Naive thymus-derived CD4-positive, alpha-beta T cell (primary cell): ENCODE results near the gene NEURL1B. TPM values are rescaled to one million over a fixed set of nuclear protein-coding genes. Genes with fewer than 3 reads are reported as not detected.

Experiments used
- ATAC-seq: fragments of 150-1000 bp; cut with Tn5 transposase; 2 replicates; pipeline ENCODE4 v1.10.0; 2021; ENCODE audit warnings: mild to moderate bottlenecking, moderate library complexity
- CTCF ChIA-PET: fragments of 350-600 bp; sonication (Branson Sonifier 250); formaldehyde crosslinking; loops from one replicate; lab custom pipeline; 2021; ENCODE audit warnings: antibody characterized with exemption; lab: Charles Lee
- POLR2A ChIA-PET: fragments of 350-600 bp; sonication (Branson Sonifier 250); formaldehyde crosslinking; loops from one replicate; lab custom pipeline; 2021; ENCODE audit warnings: antibody characterized with exemption, inconsistent platforms; lab: Charles Lee
- DNase-seq, 9 donors: peaks; one replicate each; pipeline versions ENCODE4 v3.0.0 to v3.0.0-alpha.2; 2020 to 2022; ENCODE audit warnings: mixed read lengths in 1 of 9
- H3K27ac ChIP-seq: one replicate; pipeline ENCODE4 v1.7.0; 2013; ENCODE audit warnings: mild to moderate bottlenecking, low read depth, low read length, moderate library complexity
- H3K27me3 ChIP-seq, 2 donors: one replicate each; pipeline ENCODE4 v1.7.0; 2013; ENCODE audit warnings: low read length in 2 of 2, mild to moderate bottlenecking in 2 of 2, moderate library complexity in 2 of 2; ENCODE audit not compliant: control insufficient read depth in 2 of 2, insufficient read depth in 2 of 2
- H3K36me3 ChIP-seq, 3 experiments: 1 replicate in 2 of 3; 2 replicates in 1 of 3; pipeline ENCODE4 v1.7.0; 2013; ENCODE audit warnings: low read length in 3 of 3, mild to moderate bottlenecking in 3 of 3, moderate library complexity in 1 of 3; ENCODE audit not compliant: insufficient read depth in 3 of 3, control insufficient read depth in 2 of 3
- H3K4me1 ChIP-seq, 2 donors: one replicate each; pipeline ENCODE4 v1.7.0; 2013; ENCODE audit warnings: low read length in 2 of 2, mild to moderate bottlenecking in 2 of 2, moderate library complexity in 1 of 2; ENCODE audit not compliant: control insufficient read depth in 2 of 2, insufficient read depth in 2 of 2
- H3K4me3 ChIP-seq: 2 replicates; pipeline ENCODE4 v1.7.0; 2013; ENCODE audit warnings: mild to moderate bottlenecking, low read length
- H3K9me3 ChIP-seq, 3 experiments: 1 replicate in 2 of 3; 2 replicates in 1 of 3; pipeline ENCODE4 v1.7.0; 2013; ENCODE audit warnings: low read length in 3 of 3; ENCODE audit not compliant: control insufficient read depth in 2 of 3
- H3K27ac Mint-ChIP-seq, 9 donors: one replicate each; pipeline ENCODE4 v1.8.0; 2020 to 2022; ENCODE audit warnings: mixed read lengths in 9 of 9, mild to moderate bottlenecking in 8 of 9, moderate library complexity in 5 of 9, inconsistent platforms in 2 of 9
- H3K27me3 Mint-ChIP-seq, 5 donors: one replicate each; pipeline ENCODE4 v1.8.0; 2021 to 2022; ENCODE audit warnings: mixed read lengths in 5 of 5, mild to moderate bottlenecking in 1 of 5
- H3K36me3 Mint-ChIP-seq, 5 donors: one replicate each; pipeline ENCODE4 v1.8.0; 2020 to 2022; ENCODE audit warnings: mixed read lengths in 5 of 5, mild to moderate bottlenecking in 3 of 5, inconsistent platforms in 1 of 5
- H3K4me1 Mint-ChIP-seq, 7 donors: one replicate each; pipeline ENCODE4 v1.8.0; 2020 to 2022; ENCODE audit warnings: mixed read lengths in 7 of 7, mild to moderate bottlenecking in 3 of 7, inconsistent platforms in 1 of 7
- H3K4me3 Mint-ChIP-seq, 10 donors: one replicate each; pipeline ENCODE4 v1.8.0; 2020 to 2022; ENCODE audit warnings: mild to moderate bottlenecking in 10 of 10, mixed read lengths in 10 of 10, moderate library complexity in 6 of 10, inconsistent platforms in 2 of 10
- H3K9me3 Mint-ChIP-seq, 11 donors: one replicate each; pipeline ENCODE4 v1.8.0; 2020 to 2022; ENCODE audit warnings: mixed read lengths in 11 of 11, mild to moderate bottlenecking in 4 of 11, inconsistent platforms in 1 of 11, moderate library complexity in 1 of 11
- intact Hi-C, 2 donors: fragments of 100-400 bp; cut with micrococcal nuclease; formaldehyde crosslinking; loops; one replicate each; pipeline ENCODE4 v1.15.1; 2023
- polyA plus RNA-seq, 2 donors: library from polyadenylated mRNA; unstranded; fragments of 300-500 nt; fragmentation: Illumina TruSeq; gene quantifications; one replicate each; pipeline ENCODE4 v1.2.3, GENCODE V29; 2021
- total RNA-seq, 6 experiments: library from RNA in 5 of 6; stranded (reverse) in 5 of 6; gene quantifications; 1 replicate in 5 of 6; 2 replicates in 1 of 6; pipeline ENCODE4 v1.2.3 and lab custom pipeline; 2021 to 2026

The NEURL1B gene
- total and polyA plus RNA-seq, 7 experiments from 2014 or later = 0.05 to 3.4 (median 0.27) TPM; not detected in 1

- Histone ChIP-seq H3K27ac (no peak overlapping the region), H3K36me3 (no peaks in the 10 kb centered on the region), H3K27me3 (no peaks in the 10 kb centered on the region), H3K9me3 (no peaks in the 10 kb centered on the region), H3K4me1 (peaks cover 5 to 10% of the 10 kb centered on the region in 2 donors), H3K4me3 (no peak overlapping the region)
- peak overlapping the region in 6 of 9 donors; percentile 19 to 79 (median 64) for H3K27ac Mint-ChIP-seq
- no peaks in the 10 kb centered on the region for H3K9me3 Mint-ChIP-seq
- peaks cover 0 to 9% (median 0%) of the 10 kb centered on the region in 5 donors for H3K27me3 Mint-ChIP-seq
- ChIA-PET POLR2A (interaction anchor here (0.6 to 0.8 kb wide), 2 partner anchors 9 to 10 kb away, joined by 3 to 5 read pairs; no protein-coding TSS in a partner anchor), CTCF (interaction anchor here (0.7 to 1.1 kb wide), 3 partner anchors 216 to 243 kb away, joined by 3 to 4 read pairs (median 4); no protein-coding TSS in a partner anchor)
- H3K4me3 Mint-ChIP-seq = peak overlapping the region in 5 of 10 donors; percentile 21 to 48 (median 25)
- peaks cover 0 to 13% (median 10%) of the 10 kb centered on the region in 7 donors for H3K4me1 Mint-ChIP-seq
- intact Hi-C loops = loop anchor here (5.0 kb wide), 2 partner anchors 413 to 508 kb away; partner anchors contain the start of genes STK10 (in 1 of the 2) and UBTD2 (in 1 of the 2)
- no peaks in the 10 kb centered on the region for H3K36me3 Mint-ChIP-seq
- ATAC-seq = no peak
- DNase-seq = no peak
Observed at GRCh38 chr5:172695232-172696054, 54.4 kb downstream of the NEURL1B start.

DNA sequence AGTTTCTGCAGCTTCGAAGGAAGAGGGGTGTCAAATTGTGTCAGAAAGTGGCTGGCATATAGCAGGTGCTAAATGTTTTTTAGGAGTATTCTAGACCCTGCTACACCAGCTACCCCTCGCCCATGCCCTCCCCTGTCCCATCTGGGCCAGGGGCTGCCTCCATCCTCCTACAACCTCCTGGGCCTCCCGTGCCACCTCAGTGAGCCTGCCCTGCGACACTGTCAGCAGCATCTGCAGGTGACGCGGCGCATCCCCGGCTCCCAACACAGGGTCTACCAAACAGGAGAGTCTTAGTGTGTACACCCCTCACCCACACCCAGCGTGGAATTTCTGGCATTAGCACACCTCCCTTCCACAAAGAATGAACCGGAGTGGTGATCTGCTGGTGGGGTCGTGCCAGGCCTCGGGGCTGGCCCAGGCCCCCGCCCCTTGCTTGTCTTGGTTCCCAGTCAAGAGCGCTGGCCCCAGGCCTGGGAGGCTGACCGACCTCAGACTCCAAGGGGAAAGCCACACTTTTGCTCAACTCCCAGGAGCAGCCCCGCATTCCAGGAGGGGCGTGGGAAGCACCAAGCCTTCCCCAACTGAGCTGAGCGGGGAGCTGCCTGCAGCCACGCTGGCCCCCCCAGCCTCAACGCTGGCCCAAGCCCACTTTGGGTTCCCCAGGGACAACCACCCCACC, 55.2 kb downstream of the NEURL1B start:
- peak overlapping the region in 2 of 9 donors; percentile 88 to 94 for H3K27ac Mint-ChIP-seq

GRCh38 chr5:172697123-172698121, 56.4 kb downstream of the NEURL1B start:
- no peaks in the 10 kb centered on the region for H3K9me3 ChIP-seq
- H3K4me3 Mint-ChIP-seq = peak overlapping the region; percentile 77 to 96 (median 94)
- peaks cover 5 to 10% of the 10 kb centered on the region in 2 donors for H3K4me1 ChIP-seq
- H3K9me3 Mint-ChIP-seq = no peaks in the 10 kb centered on the region
- intact Hi-C loops = loop anchor here (1.0 to 5.0 kb wide), 10 partner anchors 13 to 1213 kb away; partner anchors contain the start of genes STK10 (in 1 of the 2) and UBTD2 (in 1 of the 2)
- H3K4me1 Mint-ChIP-seq = peaks cover 0 to 24% (median 20%) of the 10 kb centered on the region in 7 donors
- H3K27me3 Mint-ChIP-seq = peaks cover 6 to 26% (median 15%) of the 10 kb centered on the region in 5 donors
- H3K27ac ChIP-seq = peak overlapping the region; percentile 72
- H3K36me3 Mint-ChIP-seq = no peaks in the 10 kb centered on the region
- no peaks in the 10 kb centered on the region for H3K27me3 ChIP-seq
- peak; percentile 64 to 85 (median 80) for DNase-seq
- peak overlapping the region; percentile 88 to 98 (median 95) for H3K27ac Mint-ChIP-seq
- POLR2A ChIA-PET = interaction anchor here (0.7 to 1.5 kb wide), 3 partner anchors 9 to 412 kb away, joined by 3 to 4 read pairs (median 4); no protein-coding TSS in a partner anchor
- peak; percentile 98 for ATAC-seq
- H3K36me3 ChIP-seq = no peaks in the 10 kb centered on the region
- CTCF ChIA-PET = interaction anchor here (0.6 to 2.2 kb wide), 18 partner anchors 9 to 892 kb away, joined by 3 to 12 read pairs (median 4); no protein-coding TSS in a partner anchor
- peak overlapping the region; percentile 78 for H3K4me3 ChIP-seq

More for the DNA sequence above, 55.2 kb downstream of the NEURL1B start:
- Mint-ChIP-seq H3K36me3 (no peaks in the 10 kb centered on the region), H3K27me3 (peaks cover 4 to 16% (median 7%) of the 10 kb centered on the region in 5 donors), H3K4me1 (peaks cover 0 to 18% (median 13%) of the 10 kb centered on the region in 7 donors), H3K4me3 (peak overlapping the region in 8 of 10 donors; percentile 24 to 96 (median 94)), H3K9me3 (no peaks in the 10 kb centered on the region)
- no peak overlapping the region for H3K27ac ChIP-seq
- H3K4me3 ChIP-seq = no peak overlapping the region
- H3K27me3 ChIP-seq = no peaks in the 10 kb centered on the region
- ATAC-seq = no peak
- DNase-seq = no peak
- no peaks in the 10 kb centered on the region for H3K36me3 ChIP-seq
- CTCF ChIA-PET = interaction anchor here (0.7 to 2.2 kb wide), 10 partner anchors 8 to 244 kb away, joined by 3 to 12 read pairs (median 4); no protein-coding TSS in a partner anchor
- intact Hi-C loops = loop anchor here (5.0 kb wide), 2 partner anchors 414 to 509 kb away; partner anchors contain the start of genes STK10 (in 1 of the 2) and UBTD2 (in 1 of the 2)
- H3K9me3 ChIP-seq = no peaks in the 10 kb centered on the region
- POLR2A ChIA-PET = interaction anchor here (0.6 to 1.4 kb wide), 3 partner anchors 8 to 411 kb away, joined by 3 to 4 read pairs (median 3); no protein-coding TSS in a partner anchor
- H3K4me1 ChIP-seq = peaks cover 5 to 10% of the 10 kb centered on the region in 2 donors

- no peaks in the 10 kb centered on the region for H3K9me3 Mint-ChIP-seq
- ATAC-seq (no peak), DNase-seq (no peak)
- H3K4me3 ChIP-seq = no peak overlapping the region
- intact Hi-C loops = loop anchor here (5.0 kb wide), 2 partner anchors 417 to 512 kb away; partner anchors contain the start of genes STK10 (in 1 of the 2) and UBTD2 (in 1 of the 2)
- H3K27ac ChIP-seq = no peak overlapping the region
- no peak overlapping the region for H3K4me3 Mint-ChIP-seq
- no peaks in the 10 kb centered on the region for H3K27me3 ChIP-seq
- H3K36me3 ChIP-seq = no peaks in the 10 kb centered on the region
- CTCF ChIA-PET = interaction anchor here (1.0 kb wide), 1 partner anchor 237 kb away, joined by 3 read pairs; no protein-coding TSS in a partner anchor
- peak overlapping the region in 1 of 9 donors; percentile 27 for H3K27ac Mint-ChIP-seq
- no peaks in the 10 kb centered on the region for H3K36me3 Mint-ChIP-seq
- H3K4me1 ChIP-seq = peaks cover 5 to 10% of the 10 kb centered on the region in 2 donors
- no peaks in the 10 kb centered on the region for H3K9me3 ChIP-seq
- H3K27me3 Mint-ChIP-seq = peaks cover 15 to 33% (median 28%) of the 10 kb centered on the region in 5 donors
- peaks cover 0 to 24% (median 20%) of the 10 kb centered on the region in 7 donors for H3K4me1 Mint-ChIP-seq
- POLR2A ChIA-PET = no interaction called here
Observed at GRCh38 chr5:172699423-172699822, 58.4 kb downstream of the NEURL1B start.

DNA sequence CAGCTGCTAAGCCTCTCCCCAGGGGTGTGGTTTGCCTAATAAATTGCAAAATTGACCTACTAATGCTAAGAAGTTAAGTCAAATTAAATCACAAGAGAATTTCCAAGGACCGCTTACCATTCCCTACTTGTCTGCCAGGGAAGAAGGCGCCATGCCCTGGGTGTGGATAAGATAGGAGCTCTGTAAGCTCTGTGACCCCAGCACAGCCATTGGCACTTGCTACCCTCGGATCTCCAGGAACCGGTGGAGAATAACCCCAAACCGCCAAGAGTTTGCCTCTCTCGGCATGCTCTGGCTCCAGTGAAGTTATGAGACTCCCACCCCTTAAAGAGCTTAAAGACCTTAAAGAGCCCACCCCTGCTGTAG, 58.9 kb downstream of the NEURL1B start:
- peaks cover 19 to 36% (median 33%) of the 10 kb centered on the region in 5 donors for H3K27me3 Mint-ChIP-seq
- no peaks in the 10 kb centered on the region for H3K36me3 Mint-ChIP-seq
- ChIA-PET CTCF (interaction anchor here (0.8 to 1.0 kb wide), 3 partner anchors 9 to 236 kb away, joined by 3 read pairs; no protein-coding TSS in a partner anchor), POLR2A (no interaction called here)
- no peak overlapping the region for H3K4me3 Mint-ChIP-seq
- peaks cover 0 to 24% (median 20%) of the 10 kb centered on the region in 7 donors for H3K4me1 Mint-ChIP-seq
- H3K9me3 ChIP-seq = no peaks in the 10 kb centered on the region
- H3K27ac Mint-ChIP-seq = no peak overlapping the region
- DNase-seq (no peak), ATAC-seq (no peak)
- H3K4me3 ChIP-seq = no peak overlapping the region
- no peaks in the 10 kb centered on the region for H3K27me3 ChIP-seq
- intact Hi-C loops = loop anchor here (5.0 kb wide), 2 partner anchors 418 to 513 kb away; partner anchors contain the start of genes STK10 (in 1 of the 2) and UBTD2 (in 1 of the 2)
- H3K36me3 ChIP-seq = no peaks in the 10 kb centered on the region
- no peaks in the 10 kb centered on the region for H3K9me3 Mint-ChIP-seq
- no peak overlapping the region for H3K27ac ChIP-seq
- H3K4me1 ChIP-seq = peaks cover 5 to 10% of the 10 kb centered on the region in 2 donors
